HTERT RPE-1 (cell line): ENCODE results near the gene GLTP.
"Not testable (repeated sequence)": the region's sequence is repeated elsewhere in the genome, so short reads cannot be mapped to it uniquely, and the experiment has no call there.

Experiments used
- in situ Hi-C: fragments of 300-500 bp; cut with MboI; formaldehyde crosslinking; loops from 4 replicates; pipeline ENCODE4 v1.14.3; 2020; ENCODE audit warnings: low sequenced_read_pairs

Gene GLTP, protein sequence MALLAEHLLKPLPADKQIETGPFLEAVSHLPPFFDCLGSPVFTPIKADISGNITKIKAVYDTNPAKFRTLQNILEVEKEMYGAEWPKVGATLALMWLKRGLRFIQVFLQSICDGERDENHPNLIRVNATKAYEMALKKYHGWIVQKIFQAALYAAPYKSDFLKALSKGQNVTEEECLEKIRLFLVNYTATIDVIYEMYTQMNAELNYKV

DNA sequence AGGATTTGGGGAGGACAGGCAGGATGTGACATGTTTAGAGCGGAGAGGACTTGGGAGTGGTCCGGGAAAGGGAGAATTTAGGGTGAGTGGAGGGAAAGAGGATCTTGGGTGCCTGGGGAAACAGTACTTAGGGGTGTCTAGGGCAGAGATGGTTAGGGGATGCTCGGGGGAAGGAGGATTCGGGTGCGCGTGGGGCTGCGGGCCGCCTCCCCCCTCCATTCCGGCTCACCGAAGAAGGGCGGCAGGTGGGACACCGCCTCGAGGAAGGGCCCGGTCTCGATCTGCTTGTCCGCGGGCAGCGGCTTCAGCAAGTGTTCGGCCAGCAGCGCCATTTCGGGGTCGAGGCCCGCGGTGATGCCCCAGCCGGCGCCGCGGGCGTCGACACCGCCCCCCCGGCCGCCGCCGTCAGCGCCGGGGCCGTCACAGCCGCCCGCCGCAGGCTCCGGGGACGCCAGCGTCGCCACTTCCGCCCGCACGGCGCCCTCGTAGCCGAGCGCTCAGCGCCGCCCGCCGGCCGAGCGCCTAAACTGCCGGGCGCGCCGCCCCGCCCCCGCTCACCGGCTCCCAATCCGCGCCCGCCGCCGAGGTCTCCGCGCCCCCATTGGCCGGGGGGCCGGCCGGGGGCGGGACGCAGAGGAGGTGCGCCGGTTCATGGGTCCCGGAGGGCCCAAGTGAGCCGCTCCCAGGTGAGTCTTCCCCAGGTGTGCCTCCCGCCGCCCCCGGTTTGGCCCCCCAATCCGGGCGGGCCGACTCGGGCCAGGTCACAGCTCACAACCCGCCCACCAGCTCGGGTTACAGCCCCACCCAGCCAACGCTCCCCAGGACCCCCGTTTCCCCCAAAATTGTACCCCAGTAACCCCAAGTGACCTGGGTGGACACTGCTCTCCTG is at the start of gene GLTP:
Gene GLTP, minus strand, starts transcription at position 499 of the 889 bp plus-strand sequence. Its CDS starts 167 bp downstream, at position 332.
- in situ Hi-C loops = no loop called here

DNA sequence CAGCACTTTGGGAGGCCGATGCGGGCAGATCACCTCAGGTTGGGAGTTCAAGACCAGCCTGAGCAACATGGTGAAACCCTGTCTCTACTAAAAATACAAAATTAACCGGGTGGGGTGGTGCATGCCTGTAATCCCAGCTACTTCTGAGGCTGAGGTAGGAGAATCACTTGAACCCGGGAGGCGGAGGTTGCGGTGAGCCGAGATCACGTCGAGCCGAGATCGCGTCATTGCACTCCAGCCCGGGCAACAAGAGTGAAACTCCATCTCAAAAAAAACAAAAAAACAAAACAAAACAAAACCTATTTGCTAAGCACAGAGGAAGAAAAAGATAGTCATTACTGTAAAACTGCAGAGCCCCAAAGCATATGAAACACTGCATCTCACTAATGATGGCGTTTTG is 49.0 kb upstream of the GLTP start:
- in situ Hi-C loops = not testable (repeated sequence)

DNA sequence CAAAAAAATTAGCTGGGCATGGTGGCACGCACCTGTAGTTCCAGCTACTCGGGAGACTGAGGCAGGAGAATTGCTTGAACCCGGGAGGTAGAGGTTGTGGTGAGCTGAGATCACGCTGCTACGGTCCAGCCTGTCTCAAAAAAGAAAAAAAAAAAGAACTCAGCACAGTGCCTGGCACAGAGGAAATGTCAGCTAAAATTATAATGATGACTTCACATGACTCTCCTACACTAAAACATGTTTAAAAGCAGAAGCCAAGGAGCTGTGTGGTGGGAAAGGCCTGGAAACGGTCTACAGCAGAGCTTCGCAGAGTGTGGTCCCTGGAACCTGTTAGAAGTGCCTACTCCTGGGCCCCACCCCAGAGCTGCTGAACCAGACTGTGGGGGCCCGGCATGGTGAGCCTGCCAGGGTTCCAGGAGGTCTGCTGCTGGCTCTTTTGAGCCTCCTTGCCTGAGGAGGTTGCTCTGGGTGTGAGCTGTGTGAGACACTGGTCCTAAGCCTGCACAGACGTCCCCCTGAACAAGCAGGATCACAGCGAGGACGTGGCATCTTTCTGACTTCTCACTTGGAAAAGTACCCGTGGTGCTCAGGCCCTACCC is 47.8 kb upstream of the GLTP start:
- in situ Hi-C loops = no loop called here

DNA sequence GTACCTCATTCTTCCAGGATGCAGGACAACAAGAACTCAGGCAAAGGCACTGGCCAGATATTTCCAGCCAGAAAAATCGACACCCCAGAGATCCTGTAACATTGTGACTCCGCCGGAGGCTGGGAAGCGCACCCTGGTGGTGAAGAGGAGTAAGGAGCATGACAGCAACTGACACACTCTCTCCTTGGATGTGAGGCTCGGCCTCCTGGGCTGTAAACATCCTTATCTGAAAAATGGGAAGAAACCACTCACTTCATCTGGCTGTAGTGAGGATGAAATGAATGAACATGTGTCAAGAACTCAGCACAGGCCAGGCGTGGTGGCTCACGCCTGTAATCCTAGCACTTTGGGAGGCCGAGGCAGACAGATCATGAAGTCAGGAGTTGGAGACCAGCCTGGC is 47.3 kb upstream of the GLTP start:
- in situ Hi-C loops = no loop called here

DNA sequence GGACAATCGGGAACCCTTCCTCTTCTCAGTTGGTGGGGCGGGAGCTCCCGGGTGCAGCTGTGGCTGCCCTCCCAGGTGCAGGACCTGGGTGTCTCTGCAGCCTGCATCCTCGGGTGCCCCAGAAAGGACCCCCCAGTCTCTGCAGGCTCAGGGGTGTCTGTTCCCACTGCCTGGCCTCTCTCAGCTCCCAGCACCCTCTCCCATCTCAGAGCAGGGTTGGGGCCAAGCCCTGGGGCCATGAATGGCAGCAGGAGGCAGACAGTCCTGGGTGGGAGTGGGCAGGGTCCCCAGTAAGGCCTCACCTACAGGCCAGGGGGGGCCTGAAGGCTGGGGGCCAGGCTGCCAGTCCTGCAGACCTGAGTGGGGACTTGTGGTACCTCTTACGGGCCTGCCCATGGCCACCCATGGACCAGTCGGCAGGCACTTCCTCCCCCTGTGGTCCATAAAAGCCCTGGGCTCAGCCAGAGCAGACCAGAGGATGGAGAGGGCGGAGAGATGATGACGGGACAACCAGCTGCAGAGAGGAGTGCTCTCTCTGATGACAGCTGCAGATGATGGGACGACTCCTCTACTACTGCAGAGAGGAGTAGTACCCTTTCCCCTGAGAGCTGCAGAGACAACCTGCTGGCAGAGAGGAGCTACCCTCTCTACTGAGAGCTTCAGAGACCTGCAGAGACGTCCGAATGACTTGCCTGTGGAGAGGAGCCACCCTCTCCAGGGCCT is 46.3 kb upstream of the GLTP start:
- in situ Hi-C loops = no loop called here

DNA sequence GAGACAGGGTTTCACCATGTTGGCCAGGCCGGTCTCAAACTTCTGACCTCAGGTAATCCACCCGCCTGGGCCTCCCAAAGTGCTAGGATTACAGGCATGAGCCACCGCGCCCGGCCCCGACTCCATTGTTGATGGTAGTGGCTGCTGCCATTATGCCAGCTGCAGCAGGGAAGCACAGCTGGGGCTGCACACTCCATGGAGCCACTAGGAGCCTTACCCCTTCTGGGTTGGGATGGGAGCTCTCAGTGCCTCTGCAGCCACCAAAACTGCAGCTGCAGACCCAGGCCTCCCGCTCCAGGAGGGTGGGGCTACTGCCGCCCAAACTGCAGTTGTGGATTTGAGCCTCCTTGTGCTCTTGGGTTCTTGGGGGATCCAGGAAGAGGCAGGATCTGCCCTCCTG is 45.7 kb upstream of the GLTP start:
- in situ Hi-C loops = no loop called here

DNA sequence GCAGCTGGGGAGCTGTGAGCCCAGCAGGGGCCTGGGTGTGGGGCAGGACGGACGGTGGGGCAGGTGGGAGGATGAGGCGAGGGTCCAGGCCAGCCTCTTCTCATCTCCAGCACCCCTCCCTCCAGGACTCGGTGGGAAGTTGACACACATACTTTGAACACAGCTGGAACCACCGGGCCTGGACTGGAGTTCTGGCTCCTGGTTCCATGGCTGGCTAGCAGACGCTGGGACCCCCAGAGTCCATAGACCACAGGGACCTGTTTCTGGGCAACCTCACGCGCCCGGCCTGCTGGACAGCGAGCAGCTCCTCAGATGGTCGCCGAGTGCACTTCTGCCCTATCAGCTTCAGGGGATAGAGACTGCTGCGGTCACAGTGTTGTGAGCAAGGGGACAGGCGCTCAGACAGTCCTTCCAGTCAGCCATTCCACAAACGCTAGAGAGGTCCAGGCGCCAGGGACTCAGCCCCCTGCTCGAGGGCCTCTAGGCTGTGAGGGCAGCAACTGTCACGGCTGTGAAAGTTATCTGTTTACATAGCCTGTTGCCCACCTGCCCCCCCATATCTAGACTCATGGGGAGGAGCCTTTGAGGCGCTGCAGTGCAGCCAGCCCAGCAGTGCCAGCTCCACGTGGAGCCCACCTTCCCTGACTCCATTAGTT is 45.0 kb upstream of the GLTP start:
- in situ Hi-C loops = no loop called here

DNA sequence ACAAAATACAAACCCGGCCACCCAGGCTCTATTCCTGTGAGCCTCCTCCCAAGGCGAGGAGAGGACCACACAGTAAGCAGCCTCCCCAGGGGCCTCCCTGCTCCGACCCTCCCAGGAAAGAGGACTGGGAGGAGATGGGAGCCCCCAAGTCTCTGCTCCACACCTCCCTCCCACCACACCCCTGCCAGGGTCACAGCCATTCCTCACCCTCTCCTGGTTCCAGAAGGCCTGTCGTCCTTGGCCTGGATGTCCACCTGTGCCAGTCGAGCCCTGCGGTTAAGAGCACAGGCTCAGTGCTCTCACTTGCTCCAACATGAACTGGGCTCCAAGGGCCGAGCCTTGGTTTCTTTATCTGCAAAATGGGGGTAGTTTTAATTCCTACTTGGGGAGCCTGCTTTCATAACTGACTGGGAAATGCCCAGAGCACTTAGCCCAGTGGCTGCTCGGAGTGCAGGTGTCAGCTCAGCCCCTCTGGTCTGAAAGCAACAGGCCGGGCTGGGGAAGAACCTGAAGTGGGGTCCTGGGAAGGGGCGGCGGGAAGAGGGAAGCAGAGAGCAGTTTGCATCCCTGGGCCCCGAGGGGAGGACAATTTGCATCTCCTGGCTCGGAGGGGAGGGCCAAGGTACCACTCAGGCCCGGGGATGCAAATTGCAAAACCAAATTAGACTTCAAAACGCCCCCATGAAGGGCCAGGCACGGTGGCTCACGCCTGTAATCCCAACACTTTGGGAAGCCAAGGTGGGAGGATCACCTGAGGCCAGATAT is 43.3 kb upstream of the GLTP start:
- in situ Hi-C loops = no loop called here

DNA sequence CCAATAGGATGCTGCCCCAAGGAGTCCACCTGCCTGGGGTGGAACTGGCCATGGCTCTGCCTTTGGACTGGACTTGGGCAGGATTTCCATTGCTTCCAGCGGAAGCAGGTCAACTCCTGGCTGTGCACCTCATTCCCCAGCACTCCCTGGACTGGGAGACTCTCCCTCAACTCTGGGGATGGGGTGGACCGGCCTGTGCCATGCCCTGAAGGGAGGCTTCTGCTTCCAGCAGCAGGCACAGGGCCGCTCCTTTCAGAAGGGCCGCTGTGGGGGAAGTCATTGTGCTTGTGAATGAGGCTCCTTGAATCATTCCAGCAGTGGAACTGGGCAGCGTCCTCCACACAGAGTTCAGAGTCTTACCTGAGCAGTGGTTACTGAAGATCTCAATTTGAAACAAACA is 42.7 kb upstream of the GLTP start:
- in situ Hi-C loops = no loop called here

DNA sequence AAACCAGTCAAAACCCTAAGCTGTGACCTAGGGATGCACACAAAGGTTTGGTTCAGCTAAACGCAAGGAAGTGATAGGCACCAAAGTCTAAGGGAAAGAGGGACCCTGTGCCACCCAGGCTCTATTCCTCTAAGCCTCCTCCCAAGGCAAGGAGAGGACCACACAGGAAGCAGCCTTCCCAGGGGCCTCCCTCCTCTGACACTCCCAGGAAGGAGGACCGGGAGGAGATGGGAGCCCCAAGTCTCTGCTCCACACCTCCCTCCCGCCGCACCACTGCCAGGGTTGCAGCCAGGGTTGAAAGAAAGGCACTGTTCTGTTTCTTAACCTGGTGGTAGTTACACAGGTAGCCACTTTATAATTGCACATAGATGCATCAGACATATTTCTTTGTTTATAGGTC is 41.6 kb upstream of the GLTP start:
- in situ Hi-C loops = no loop called here

DNA sequence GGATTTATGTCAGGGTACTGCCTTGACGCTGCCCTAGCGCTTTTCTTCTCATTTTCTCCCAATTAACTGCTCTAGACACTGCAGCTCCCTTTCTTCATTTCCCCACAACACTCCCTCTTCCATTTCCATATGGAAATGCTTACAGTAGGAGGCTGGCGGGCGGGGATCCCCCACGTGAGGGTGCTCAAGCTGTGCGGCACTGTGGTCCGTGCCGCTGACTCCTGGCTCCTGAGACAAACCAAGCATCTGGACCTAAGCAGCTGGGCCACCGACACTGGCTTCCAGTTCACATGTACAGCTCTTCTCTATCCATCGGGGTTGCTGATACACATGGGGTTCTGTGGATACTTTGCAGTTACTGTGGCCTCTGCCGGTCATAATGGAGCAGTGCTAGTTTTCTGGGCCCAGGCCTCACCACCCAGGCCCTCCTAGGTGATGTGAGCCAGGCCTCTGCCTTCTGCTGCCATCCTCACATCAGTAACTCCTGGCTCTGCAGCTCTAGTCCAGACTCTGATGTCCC is 40.0 kb upstream of the GLTP start:
- in situ Hi-C loops = no loop called here

DNA sequence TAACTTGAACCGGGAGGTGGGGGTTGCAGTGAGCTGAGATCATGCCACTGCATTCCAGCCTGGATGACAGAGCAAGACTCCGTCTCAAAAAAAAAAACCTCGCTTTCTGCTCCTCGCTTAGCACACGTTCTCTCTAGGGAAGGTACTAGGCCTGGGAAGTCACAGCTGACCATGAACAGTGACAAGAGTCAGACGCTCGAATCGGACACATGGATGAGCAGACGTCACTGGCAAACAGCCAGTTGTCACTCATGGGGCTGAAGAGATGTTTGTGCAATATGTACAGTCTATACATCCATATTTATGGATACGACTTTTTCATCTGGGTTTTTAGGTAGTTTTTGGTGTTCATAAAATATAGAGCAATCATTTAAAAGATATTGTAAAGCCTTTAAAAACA is 39.1 kb upstream of the GLTP start:
- in situ Hi-C loops = no loop called here

DNA sequence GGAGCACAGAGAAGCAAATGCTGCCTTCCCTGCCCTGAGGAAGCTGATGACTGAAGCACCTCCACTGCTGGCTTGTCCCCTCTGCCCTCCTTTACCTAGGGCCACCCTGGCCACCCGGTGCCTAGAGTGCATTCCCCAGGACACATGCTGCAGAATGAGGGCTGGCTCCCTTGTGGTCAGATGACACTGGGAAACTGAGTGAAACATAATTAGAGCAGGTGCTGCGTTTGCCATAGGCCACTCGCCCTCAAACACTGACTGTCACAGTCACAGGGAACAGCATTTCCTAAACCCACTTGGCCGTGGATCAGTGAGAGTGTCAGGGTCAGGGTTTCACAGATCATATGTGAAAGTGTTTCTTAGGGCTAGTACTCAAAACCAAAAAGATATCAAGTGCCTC is 35.7 kb upstream of the GLTP start:
- in situ Hi-C loops = no loop called here

DNA sequence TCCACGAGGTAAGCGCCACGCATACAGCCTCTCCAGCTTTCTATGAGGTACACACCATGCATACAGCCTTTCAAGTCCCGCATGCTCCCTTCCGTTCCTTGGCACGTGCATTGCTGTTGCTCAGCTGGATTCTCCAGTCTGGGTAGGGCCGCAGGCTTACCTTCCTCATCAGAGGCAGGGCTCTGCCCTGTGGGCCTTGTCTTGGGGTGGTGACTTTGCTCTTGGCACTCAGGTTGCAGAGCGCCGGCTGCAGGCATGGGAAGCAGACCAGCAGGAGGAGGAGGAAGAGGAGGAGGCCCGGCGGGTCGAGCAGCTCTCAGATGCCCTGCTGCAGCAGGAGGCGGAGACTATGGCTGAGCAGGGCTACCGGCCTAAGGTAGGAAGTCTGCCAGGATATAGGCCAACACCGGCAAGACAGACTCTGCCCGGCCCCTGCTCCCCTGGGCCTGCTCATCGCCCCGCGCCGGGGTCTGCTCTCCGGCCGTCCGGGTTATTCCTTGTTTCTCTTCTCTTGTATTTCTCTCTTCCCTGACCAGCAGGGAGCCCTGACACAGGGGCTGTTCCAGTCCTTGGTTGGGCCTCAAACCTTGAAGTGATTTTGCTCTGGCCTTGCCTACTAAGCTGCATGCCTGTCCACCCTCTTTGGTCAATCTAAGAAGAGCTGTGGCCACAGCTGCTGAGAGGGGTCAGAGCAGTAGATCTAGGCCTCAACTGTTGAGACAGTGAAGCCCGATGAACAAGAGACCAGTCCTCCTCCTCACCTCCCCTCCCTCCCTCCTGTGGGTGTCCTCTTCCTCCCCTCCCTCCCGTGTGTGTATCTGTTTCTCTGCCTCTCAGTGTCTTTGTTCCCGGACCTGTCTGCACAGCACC is 35.1 kb upstream of the GLTP start:
- in situ Hi-C loops = no loop called here

DNA sequence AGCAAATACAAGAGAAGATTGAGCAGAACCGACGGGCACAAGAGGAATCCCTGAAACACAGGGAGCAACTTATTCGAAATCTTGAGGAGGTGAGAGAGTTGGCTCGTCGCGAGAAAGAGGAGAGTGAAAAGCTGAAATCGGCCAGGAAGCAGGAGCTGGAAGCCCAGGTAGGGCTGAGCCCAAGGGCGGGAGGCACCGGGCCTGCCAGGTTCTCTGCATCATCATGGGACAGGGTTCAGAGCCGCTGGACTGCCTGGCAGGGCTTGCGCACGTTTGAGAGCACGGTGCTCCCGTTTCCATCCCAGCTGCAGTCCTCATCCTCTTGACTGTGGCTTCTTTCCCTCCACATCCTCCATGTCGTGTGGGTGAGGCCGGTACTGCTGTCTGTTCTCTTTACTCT is 34.1 kb upstream of the GLTP start:
- in situ Hi-C loops = no loop called here

DNA sequence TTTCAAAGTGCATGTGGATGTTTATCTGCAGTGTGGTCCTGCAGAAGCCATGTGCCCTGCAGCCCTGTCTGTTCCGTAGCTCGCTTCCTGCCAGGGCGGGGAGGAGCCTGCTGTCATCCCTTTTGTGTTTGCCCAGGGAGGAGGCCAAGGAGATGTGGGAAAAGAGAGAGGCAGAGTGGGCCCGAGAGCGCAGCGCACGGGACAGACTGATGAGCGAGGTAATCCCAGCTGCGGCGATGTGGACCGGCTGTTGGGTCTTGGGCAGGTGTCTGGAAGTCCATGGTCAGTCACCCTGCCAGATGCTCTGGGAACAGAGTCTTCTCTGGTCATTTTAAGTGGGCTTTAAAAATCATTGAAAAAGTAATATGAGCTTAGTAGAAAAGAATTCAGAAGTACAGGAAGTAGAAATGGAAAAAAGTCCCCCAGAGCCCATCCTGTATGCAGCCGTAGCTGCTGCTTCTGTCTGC is 32.5 kb upstream of the GLTP start:
- in situ Hi-C loops = no loop called here

DNA sequence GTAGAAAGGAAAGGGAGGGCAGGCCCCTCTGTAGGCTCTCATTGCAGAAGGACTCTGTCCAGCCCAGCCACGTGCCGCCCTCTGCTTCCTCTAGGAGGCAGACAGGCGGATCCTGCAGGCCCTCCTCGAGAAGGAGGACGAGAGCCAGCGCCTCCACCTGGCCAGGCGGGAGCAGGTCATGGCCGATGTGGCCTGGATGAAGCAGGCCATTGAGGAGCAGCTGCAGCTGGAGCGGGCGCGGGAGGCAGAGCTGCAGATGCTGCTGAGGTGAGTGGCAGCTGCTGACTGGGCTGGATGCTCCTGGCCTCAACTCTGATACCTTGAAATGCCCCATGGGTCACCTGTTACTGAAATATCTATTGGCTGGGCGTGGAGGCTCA is 30.6 kb upstream of the GLTP start:
- in situ Hi-C loops = no loop called here

DNA sequence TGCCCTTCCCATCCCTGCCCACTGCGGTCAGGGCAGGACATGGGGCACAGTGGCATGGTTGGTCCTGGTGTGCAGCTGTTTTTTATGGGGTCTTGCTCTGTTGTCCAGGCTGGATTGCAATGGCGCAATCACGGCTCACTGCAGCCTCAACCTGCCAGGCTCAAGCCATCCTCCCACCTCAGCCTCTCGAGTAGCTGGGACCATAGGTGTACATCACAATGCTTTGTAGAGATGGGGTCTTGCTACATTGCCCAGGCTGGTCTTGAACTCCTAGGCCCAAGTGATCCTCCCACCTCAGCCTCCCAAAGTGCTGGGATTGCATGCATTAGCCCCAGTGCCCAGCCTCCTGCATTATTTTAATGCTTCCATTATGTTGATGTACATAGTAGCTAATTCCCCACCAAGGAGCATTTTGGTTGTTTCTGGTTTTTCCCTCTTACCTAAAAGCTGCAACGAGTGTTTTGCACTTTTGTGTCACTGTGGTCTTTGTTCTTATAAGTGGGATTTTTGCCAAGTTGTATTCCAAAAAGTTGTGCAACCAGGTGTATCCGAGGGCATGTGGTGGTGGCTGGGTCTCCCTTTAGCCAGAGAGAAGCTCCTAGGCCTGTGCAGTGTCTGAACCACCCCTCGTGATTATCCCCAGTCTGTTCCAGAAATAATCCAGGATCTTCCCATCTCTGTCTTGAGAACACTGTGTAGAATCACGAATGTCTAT is 30.1 kb upstream of the GLTP start:
- in situ Hi-C loops = no loop called here
